Measurements from ENCODE around the gene MRPL30. TPM values are rescaled to one million over a fixed set of nuclear protein-coding genes. Genes with fewer than 3 reads are reported as not detected.
A peak's percentile ranks its signal among the peaks of the same experiment; 100 is the strongest.

Gene MRPL30
- total RNA-seq, 1 experiment from 2014 or later: 52.6 TPM

GRCh38 chr2:99238599-99238998, 57.6 kb downstream of the MRPL30 start:
- Histone ChIP-seq H3K27ac (no peak overlapping the region), H3K27me3 (ENCODE audit: insufficient read depth, low read depth) (peaks cover 18% of the 10 kb centered on the region), H4K20me1 (ENCODE audit: insufficient read depth) (no peaks in the 10 kb centered on the region), H3K4me2 (no peak overlapping the region), H3K9me2 (ENCODE audit: insufficient read depth) (no peaks in the 10 kb centered on the region), H2AFZ (no peak overlapping the region), H3K4me1 (replicated peaks; ENCODE audit: insufficient read depth) (no peaks in the 10 kb centered on the region), H3K4me3 (no peak overlapping the region), H3K9me3 (ENCODE audit: insufficient read depth, low read depth) (no peaks in the 10 kb centered on the region), H3F3A (ENCODE audit: insufficient read depth, low read depth) (no peaks in the 10 kb centered on the region), H3K79me2 (ENCODE audit: low read depth) (no peaks in the 10 kb centered on the region), H3K36me3 (ENCODE audit: low read depth) (no peaks in the 10 kb centered on the region)
- intact Hi-C loops (cut with micrococcal nuclease; ENCODE audit: unreplicated experiment): no loop called here
- BruUV-seq (replicated peaks): no TSS peak
- TF ChIP-seq EZH2 (IDR thresholded peaks at IDR 0.05; ENCODE audit: low read depth) (no peak), CTCF (conservative IDR thresholded peaks at IDR 0.05) (no peak)
- DNase-seq: no peak
- POLR2A ChIA-PET (ENCODE audit: unreplicated experiment): no interaction called here
- CTCF ChIA-PET: no interaction called here

- ChIA-PET CTCF (no interaction called here), POLR2A (ENCODE audit: unreplicated experiment) (no interaction called here)
- H3K36me3 ChIP-seq (ENCODE audit: low read depth): no peaks in the 10 kb centered on the region
These were observed 59.4 kb downstream of the MRPL30 start for GRCh38 chr2:99240431-99240830.

GRCh38 chr2:99242151-99242550, 61.2 kb downstream of the MRPL30 start:
- H3K79me2 ChIP-seq (ENCODE audit: low read depth): no peaks in the 10 kb centered on the region
- no TSS peak for BruUV-seq (replicated peaks)
- H3K9me2 ChIP-seq (ENCODE audit: insufficient read depth): no peaks in the 10 kb centered on the region
- no peaks in the 10 kb centered on the region for H3K36me3 ChIP-seq (ENCODE audit: low read depth)
- H3K9me3 ChIP-seq (ENCODE audit: insufficient read depth, low read depth): no peaks in the 10 kb centered on the region
- no peak overlapping the region for H3K4me3 ChIP-seq
- H3F3A ChIP-seq (ENCODE audit: insufficient read depth, low read depth): no peaks in the 10 kb centered on the region
- CTCF ChIA-PET: no interaction called here
- 0 out of 2 replicates have a peak, but pooled peaks cover 17% of the 10 kb centered on the region for H3K27me3 ChIP-seq (ENCODE audit: insufficient read depth, low read depth)
- DNase-seq: peak in 1 of 2 experiments; percentile 33
- POLR2A ChIA-PET (ENCODE audit: unreplicated experiment): no interaction called here
- H3K4me1 ChIP-seq (replicated peaks; ENCODE audit: insufficient read depth): no peaks in the 10 kb centered on the region
- no peak overlapping the region for H3K27ac ChIP-seq
- no peaks in the 10 kb centered on the region for H4K20me1 ChIP-seq (ENCODE audit: insufficient read depth)
- TF ChIP-seq EZH2 (IDR thresholded peaks at IDR 0.05; ENCODE audit: low read depth): no peak
- no peak for TF ChIP-seq CTCF (conservative IDR thresholded peaks at IDR 0.05)
- intact Hi-C loops (cut with micrococcal nuclease; ENCODE audit: unreplicated experiment): no loop called here
- H2AFZ ChIP-seq: no peak overlapping the region
- H3K4me2 ChIP-seq: no peak overlapping the region

More at GRCh38 chr2:99240431-99240830, 59.4 kb downstream of the MRPL30 start:
- no peak overlapping the region for H3K4me3 ChIP-seq
- no peak overlapping the region for H3K4me2 ChIP-seq
- no peak overlapping the region for H2AFZ ChIP-seq
- H3K27me3 ChIP-seq (ENCODE audit: insufficient read depth, low read depth): 0 out of 2 replicates have a peak, but pooled peaks cover 6% of the 10 kb centered on the region
- no peak for DNase-seq
- H3K9me2 ChIP-seq (ENCODE audit: insufficient read depth): no peaks in the 10 kb centered on the region
- no peaks in the 10 kb centered on the region for H4K20me1 ChIP-seq (ENCODE audit: insufficient read depth)
- no peaks in the 10 kb centered on the region for H3F3A ChIP-seq (ENCODE audit: insufficient read depth, low read depth)
- no peak overlapping the region for H3K27ac ChIP-seq
- no peaks in the 10 kb centered on the region for H3K79me2 ChIP-seq (ENCODE audit: low read depth)
- no peaks in the 10 kb centered on the region for H3K9me3 ChIP-seq (ENCODE audit: insufficient read depth, low read depth)
- BruUV-seq (replicated peaks): no TSS peak
- no peaks in the 10 kb centered on the region for H3K4me1 ChIP-seq (replicated peaks; ENCODE audit: insufficient read depth)
- no peak for TF ChIP-seq EZH2 (IDR thresholded peaks at IDR 0.05; ENCODE audit: low read depth)
- no peak for TF ChIP-seq CTCF (conservative IDR thresholded peaks at IDR 0.05)
- intact Hi-C loops (cut with micrococcal nuclease; ENCODE audit: unreplicated experiment): no loop called here

Other genes with a start within 250 kb of the MRPL30 start
- gene CRACDL, start 245.0 kb upstream of the MRPL30 start, total RNA-seq (2021): 29.6 and 33.7 TPM in 2 replicates
- 16.9 and 18.0 TPM in 2 replicates for gene C2orf15, start 39.5 kb upstream of the MRPL30 start, total RNA-seq (2021)
- 13.5 and 14.9 TPM in 2 replicates for gene TSGA10, start 26.2 kb upstream of the MRPL30 start, total RNA-seq (2021)
- gene LIPT1, start 26.2 kb upstream of the MRPL30 start, total RNA-seq (2021): 10.3 and 11.6 TPM in 2 replicates
- 35.0 and 37.6 TPM in 2 replicates for gene MITD1, start 126 bp upstream of the MRPL30 start, total RNA-seq (2021)
- gene LYG2, start 74.5 kb downstream of the MRPL30 start, total RNA-seq (2021): not detected in 2 replicates
- 0.78 and 1.5 TPM in 2 replicates for gene LYG1, start 120.0 kb downstream of the MRPL30 start, total RNA-seq (2021)
- 35.8 and 38.6 TPM in 2 replicates for gene TXNDC9, start 155.1 kb downstream of the MRPL30 start, total RNA-seq (2021)
- gene EIF5B, start 156.2 kb downstream of the MRPL30 start, total RNA-seq (2021): 53.4 and 56.7 TPM in 2 replicates

Measured in PC-9 (cell line).